Heart right ventricle (tissue), 16 donors: ENCODE measurements around the gene AEBP1. TPM values are rescaled to one million over a fixed set of nuclear protein-coding genes. Genes with fewer than 3 reads are reported as not detected.

ENCODE experiments used
- ATAC-seq, 8 donors: fragments of 200-7000 bp; cut with Tn5 transposase; one replicate each; pipeline ENCODE4 v1.9.1; 2020; ENCODE audit warnings: mild to moderate bottlenecking in 8 of 8, moderate library complexity in 8 of 8, moderate number of reproducible peaks in 1 of 8
- DNase-seq, 2 donors: peaks; one replicate each; pipeline ENCODE4 v3.0.0-alpha.2; 2020
- H3K27ac ChIP-seq, 10 donors: fragments of 200-600 bp; sonication (generic) in 2 of 10; one replicate each; pipeline versions ENCODE4 v1.5.0 to v1.8.0; 2020 to 2022; ENCODE audit warnings: mild to moderate bottlenecking in 3 of 10
- H3K27me3 ChIP-seq, 7 donors: fragments of 200-600 bp; one replicate each; pipeline ENCODE4 v1.8.0; 2021 to 2022; ENCODE audit warnings: mild to moderate bottlenecking in 2 of 7
- H3K36me3 ChIP-seq, 9 donors: fragments of 200-600 bp; sonication (generic) in 1 of 9; one replicate each; pipeline versions ENCODE4 v1.5.0 to v1.8.0; 2020 to 2022; ENCODE audit warnings: mild to moderate bottlenecking in 2 of 9
- H3K4me1 ChIP-seq, 9 donors: fragments of 200-600 bp; sonication (generic) in 1 of 9; one replicate each; pipeline versions ENCODE4 v1.5.0 to v1.8.0; 2020 to 2022; ENCODE audit warnings: mild to moderate bottlenecking in 4 of 9
- H3K4me3 ChIP-seq, 10 donors: fragments of 200-600 bp; sonication (generic) in 2 of 10; one replicate each; pipeline versions ENCODE4 v1.5.0 to v1.8.0; 2020 to 2022; ENCODE audit warnings: mild to moderate bottlenecking in 7 of 10, moderate library complexity in 2 of 10
- H3K9me3 ChIP-seq, 11 donors: fragments of 200-600 bp in 10 of 11; sonication (generic) in 2 of 11; one replicate each; pipeline versions ENCODE4 v1.5.0 to v1.8.0; 2013 to 2022; ENCODE audit warnings: mild to moderate bottlenecking in 2 of 11, control low read depth in 1 of 11, moderate library complexity in 1 of 11
- CTCF ChIP-seq, 9 donors: fragments of 200-600 bp; sonication (generic) in 2 of 9; IDR thresholded peaks; one replicate each; pipeline versions ENCODE4 v1.5.0 to v1.8.0; 2021 to 2022; ENCODE audit warnings: antibody characterized with exemption in 9 of 9, mild to moderate bottlenecking in 5 of 9, moderate library complexity in 1 of 9
- WGBS, 2 donors: extraction: QIAGEN DNeasy Blood & Tissue Kit; methylation state at CpG; one replicate each; pipeline ENCODE4 v1.1.7; 2013; ENCODE audit warnings: inconsistent platforms in 1 of 2; 5-methylcytosine and 5-hydroxymethylcytosine counted together
- intact Hi-C, 10 donors: fragments of 100-400 bp; cut with DNase I; formaldehyde crosslinking; loops; one replicate each; pipeline versions ENCODE4 v1.11.1 to v1.14.2; 2022
- polyA plus RNA-seq, 2 donors: library from polyadenylated mRNA; stranded (reverse); fragments of 200-250 nt; gene quantifications; one replicate each; pipeline ENCODE4 v1.2.3, GENCODE V29; 2013
- total RNA-seq, 10 donors: library from RNA; stranded (reverse); fragmentation: NEBNext Ultra II Directional in 3 of 10; extraction: Animal tissue kit (Norgen Biotek cat#: 25700) in 3 of 10; gene quantifications; one replicate each; pipeline versions ENCODE4 v1.2.1 to v1.2.4, GENCODE V29; 2021 to 2023
- donor health status: Arrhythmogenic right ventricular cardiomyopathy.
- donor health status: ischemic (EF 13 %, LVEDD 7.1; RV severe dilation, severe dysfunction).
- donor health status: healthy with polysubstance abuse.
- donor health status: DM: no; HTN: yes; CAD: no.
- donor health status: DM: no; HTN: no; CAD: no.
- donor health status: ischemic (EF 25% LVEDD 6.9; RV normal size, moderate dysfunction).
- donor health status: ischemic (EF 25% LVEDD 5.7; RV mildly dilated, moderate dysfunction).
- donor health status: healthy.
- donor health status: DM: yes; HTN: yes; CAD: no.
- donor health status: Ischemic cardiomyopathy.
- donor health status: ischemic (EF 35%, LVEDD 5.7; RV mildly dilated, moderate dysfunction).
- donor health status: nonischemic (EF 11% LVEDD 7.7; RV severe dilation, severe dysfunction).
- donor health status: DM: yes; HTN: yes; CAD: no.
- donor health status: PGD.
- donor health status: ischemic (EF 29% LVEDD 5.4; RV normal size, mild dysfunction).
- donor health status: nonischemic (EF 23%, LVEDD 6.1; RV moderate dilation, normal function).

Gene AEBP1
- total and polyA plus RNA-seq, 12 donors = 14.1 to 33.7 (median 21.6) TPM

DNA sequence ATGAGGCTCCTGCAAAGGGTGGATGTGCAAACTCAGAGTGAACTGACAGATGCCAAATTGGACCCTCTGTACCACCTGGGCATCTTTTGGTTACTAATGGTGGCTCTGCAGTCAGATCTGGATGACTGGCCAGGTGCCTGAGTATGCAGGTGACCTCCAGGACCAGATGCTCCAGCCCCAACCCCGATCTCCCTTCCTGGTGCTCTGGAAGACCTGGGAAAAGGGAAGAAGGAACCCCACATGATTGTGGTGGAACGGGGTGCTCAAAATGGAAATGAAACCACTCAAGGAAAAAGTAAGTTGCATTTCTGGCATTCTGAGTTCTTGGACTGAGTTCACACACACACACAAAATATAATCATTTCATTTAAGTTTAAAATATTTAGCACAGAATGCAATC is 9.8 kb upstream of the AEBP1 start:
- intact Hi-C loops = no loop called here
- ATAC-seq = no peak
- H3K4me1 ChIP-seq = peaks cover 0 to 30% (median 5%) of the 10 kb centered on the region in 9 donors
- no peaks in the 10 kb centered on the region for H3K27me3 ChIP-seq
- no peaks in the 10 kb centered on the region for H3K9me3 ChIP-seq
- no peak overlapping the region for H3K4me3 ChIP-seq
- WGBS, 2 donors = 74 to 80% methylated on average over 2 of the region's 2 CpGs
- H3K27ac ChIP-seq = peak overlapping the region in 4 of 10 donors; percentile 9 to 64 (median 38)
- H3K36me3 ChIP-seq = no peaks in the 10 kb centered on the region
- no peak for TF ChIP-seq CTCF (IDR thresholded peaks at IDR 0.05)
- DNase-seq = no peak

DNA sequence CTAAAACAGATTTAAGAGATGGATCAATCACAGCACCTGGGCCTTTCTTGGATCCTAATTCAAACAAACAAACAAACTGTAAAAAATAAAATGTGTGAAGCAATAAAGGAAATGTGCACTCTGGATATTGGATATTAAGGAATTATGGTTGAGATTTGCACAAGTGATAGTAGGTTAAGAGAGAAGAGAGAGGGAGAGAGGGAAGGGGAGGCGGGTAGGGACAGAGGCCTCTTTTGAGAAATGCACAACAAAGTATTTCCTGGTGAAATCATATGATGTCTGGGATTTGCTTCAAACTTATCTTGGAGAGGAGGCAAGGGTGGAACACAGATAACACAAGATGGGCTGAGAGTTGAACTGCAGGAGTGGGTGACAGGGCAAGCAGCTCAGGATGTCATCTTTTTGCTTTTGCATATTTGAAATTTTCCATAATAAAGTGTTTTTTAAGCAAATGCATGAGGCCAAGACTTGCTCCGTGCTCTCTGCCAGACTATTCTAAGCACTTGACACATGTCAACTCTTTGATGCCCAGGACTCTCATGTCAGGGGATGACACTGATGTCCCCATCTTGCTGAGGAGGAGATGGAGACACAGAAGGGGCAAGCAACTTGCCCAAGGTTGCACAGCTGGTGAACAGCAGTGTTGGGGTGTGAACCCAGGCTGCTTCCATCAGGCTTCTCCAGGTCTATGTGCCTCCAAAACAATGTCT is 9.1 kb upstream of the AEBP1 start:
- Histone ChIP-seq H3K27ac (peak overlapping the region in 4 of 10 donors; percentile 9 to 64 (median 51)), H3K27me3 (no peaks in the 10 kb centered on the region), H3K4me3 (no peak overlapping the region), H3K36me3 (no peaks in the 10 kb centered on the region), H3K4me1 (peaks cover 0 to 36% (median 5%) of the 10 kb centered on the region in 9 donors), H3K9me3 (no peaks in the 10 kb centered on the region)
- ATAC-seq = peak in 1 of 8 donors; percentile 22
- intact Hi-C loops = no loop called here
- no peak for DNase-seq
- no peak for TF ChIP-seq CTCF (IDR thresholded peaks at IDR 0.05)
- 60 to 65% methylated on average over 2 of the region's 2 CpGs for WGBS, 2 donors

DNA sequence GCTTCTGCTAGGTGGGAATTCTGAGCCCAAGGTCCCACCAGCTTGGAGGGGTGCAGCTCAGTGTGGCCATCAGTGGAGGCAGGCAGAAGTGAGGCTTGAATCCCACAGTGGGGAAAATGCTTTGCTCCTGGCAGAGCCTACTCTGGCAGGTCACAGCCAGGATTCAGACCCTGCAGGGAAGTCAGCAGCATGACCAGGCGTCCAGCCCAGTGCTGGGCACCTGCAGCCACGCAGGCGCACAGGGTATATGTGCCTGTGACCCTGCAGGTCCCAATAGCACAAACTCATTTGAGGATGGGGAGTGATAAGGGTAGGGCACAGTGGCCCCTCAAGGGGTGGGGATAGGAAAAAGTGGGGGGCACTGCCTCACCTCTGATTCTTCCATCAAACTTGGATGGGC is 8.4 kb upstream of the AEBP1 start:
- intact Hi-C loops = no loop called here
- H3K4me1 ChIP-seq = peaks cover 0 to 37% (median 7%) of the 10 kb centered on the region in 9 donors
- H3K36me3 ChIP-seq = no peaks in the 10 kb centered on the region
- no peaks in the 10 kb centered on the region for H3K9me3 ChIP-seq
- peak overlapping the region in 3 of 10 donors; percentile 12 to 64 (median 49) for H3K27ac ChIP-seq
- H3K27me3 ChIP-seq = no peaks in the 10 kb centered on the region
- ATAC-seq = no peak
- H3K4me3 ChIP-seq = no peak overlapping the region
- TF ChIP-seq CTCF (IDR thresholded peaks at IDR 0.05) = no peak
- no peak for DNase-seq
- WGBS, 2 donors = 97 to 100% methylated on average over 3 of the region's 3 CpGs

DNA sequence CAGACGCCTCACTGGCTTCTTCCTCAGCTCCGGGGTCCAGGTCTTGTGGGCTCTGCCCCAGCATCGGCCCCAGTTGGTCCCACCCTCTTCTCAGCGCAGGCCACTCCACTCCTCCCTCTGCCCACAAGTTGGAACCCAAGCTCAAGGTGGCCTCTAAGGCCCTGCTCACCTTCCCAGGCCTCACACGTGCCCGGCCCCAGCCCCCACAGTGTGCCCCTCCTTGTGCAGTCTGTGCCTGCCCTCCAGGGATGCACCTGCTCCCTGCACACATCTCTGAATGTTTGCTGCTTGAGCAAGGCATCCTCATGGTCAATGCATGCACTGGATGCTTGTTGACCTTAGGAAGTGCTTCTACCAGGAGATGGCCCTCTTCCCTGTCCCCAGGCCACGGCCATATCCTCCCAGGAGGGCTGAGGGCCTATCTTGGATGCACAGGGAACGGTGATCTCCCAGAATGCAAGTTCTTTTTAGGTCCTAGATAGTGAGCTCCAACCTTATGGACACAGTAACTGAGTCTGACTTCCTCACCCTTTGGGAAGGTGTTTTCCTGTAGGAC is 7.7 kb upstream of the AEBP1 start:
- H3K36me3 ChIP-seq = no peaks in the 10 kb centered on the region
- ATAC-seq (peak in 1 of 8 donors; percentile 16), DNase-seq (no peak)

More for the DNA sequence above, 7.7 kb upstream of the AEBP1 start:
- WGBS, 2 donors = 82 to 84% methylated on average over 8 of the region's 8 CpGs
- Histone ChIP-seq H3K27ac (peak overlapping the region in 1 of 10 donors; percentile 64), H3K4me1 (peaks cover 0 to 43% (median 7%) of the 10 kb centered on the region in 9 donors), H3K4me3 (no peak overlapping the region), H3K27me3 (no peaks in the 10 kb centered on the region), H3K9me3 (no peaks in the 10 kb centered on the region)
- intact Hi-C loops = no loop called here
- TF ChIP-seq CTCF (IDR thresholded peaks at IDR 0.05) = no peak
